Activated T-cell treated with anti-CD3 and anti-CD28 coated beads, Interleukin-2, amount 50 U/mL, for 48 hours (primary cell): ENCODE measurements around the gene POMT1.
"Not testable (repeated sequence)": the region's sequence is repeated elsewhere in the genome, so short reads cannot be mapped to it uniquely, and the experiment has no call there.

ENCODE experiments used
- DNase-seq, 2 experiments: peaks; one replicate each; pipeline ENCODE4 v3.0.0-alpha.2; 2020

The POMT1 gene

GRCh38 chr9:131500377-131500776, 2.3 kb upstream of the POMT1 start:
- DNase-seq: peak; percentile 80 to 84

- DNase-seq: peak; percentile 76 to 80
Measured at GRCh38 chr9:131500939-131501541, 1.7 kb upstream of the POMT1 start.

GRCh38 chr9:131503626-131504465, 1.1 kb downstream of the POMT1 start:
- DNase-seq: peak; percentile 85 to 88

- no peak for DNase-seq
Measured at GRCh38 chr9:131505012-131505411, 2.3 kb downstream of the POMT1 start.

- DNase-seq: no peak
Measured at GRCh38 chr9:131511416-131511815, 8.7 kb downstream of the POMT1 start.

- DNase-seq: no peak
Measured at GRCh38 chr9:131511880-131512279, 9.2 kb downstream of the POMT1 start.

- DNase-seq: no peak
Measured at GRCh38 chr9:131513177-131513576, 10.5 kb downstream of the POMT1 start.

- not testable (repeated sequence) for DNase-seq
Measured at GRCh38 chr9:131515559-131516031, 12.9 kb downstream of the POMT1 start.

- no peak for DNase-seq
Measured at GRCh38 chr9:131516100-131516499, 13.4 kb downstream of the POMT1 start.

GRCh38 chr9:131516930-131517329, 14.2 kb downstream of the POMT1 start:
- DNase-seq: no peak

- no peak for DNase-seq
Measured at GRCh38 chr9:131517761-131518190, 15.1 kb downstream of the POMT1 start.

- DNase-seq: no peak
Measured at GRCh38 chr9:131518553-131518952, 15.8 kb downstream of the POMT1 start.

- no peak for DNase-seq
Measured at GRCh38 chr9:131520503-131520902, 17.8 kb downstream of the POMT1 start.

GRCh38 chr9:131521203-131521602, 18.5 kb downstream of the POMT1 start:
- DNase-seq: no peak

GRCh38 chr9:131521822-131522221, 19.1 kb downstream of the POMT1 start:
- no peak for DNase-seq

GRCh38 chr9:131522257-131523085, 19.8 kb downstream of the POMT1 start:
- no peak for DNase-seq

GRCh38 chr9:131523086-131523388, 20.3 kb downstream of the POMT1 start:
- no peak for DNase-seq

GRCh38 chr9:131523451-131524435, 21.0 kb downstream of the POMT1 start:
- DNase-seq: no peak

GRCh38 chr9:131524665-131525315, 22.1 kb downstream of the POMT1 start:
- no peak for DNase-seq

- no peak for DNase-seq
Measured at GRCh38 chr9:131525643-131526565, 23.2 kb downstream of the POMT1 start.

GRCh38 chr9:131528186-131528585, 25.5 kb downstream of the POMT1 start:
- no peak for DNase-seq
